NCI-H1092 (cell line): ENCODE data around the gene RNU1-4.
"Not testable (repeated sequence)": the region's sequence is repeated elsewhere in the genome, so short reads cannot be mapped to it uniquely, and the experiment has no call there.

Source experiments
- DNase-seq: peaks from one replicate; lab custom pipeline; 2025; lab: John Stamatoyannopoulos, UW

The RNU1-4 gene

GRCh38 chr1:16708704-16709103 lies 31.6 kb upstream of the RNU1-4 start:
- DNase-seq, result not testable (repeated sequence)

- DNase-seq, result not testable (repeated sequence)
Measured at GRCh38 chr1:16709659-16710087, 30.6 kb upstream of the RNU1-4 start.

- not testable (repeated sequence) for DNase-seq
Measured at GRCh38 chr1:16710618-16711017, 29.7 kb upstream of the RNU1-4 start.

- not testable (repeated sequence) for DNase-seq
Measured at GRCh38 chr1:16712131-16712530, 28.2 kb upstream of the RNU1-4 start.

GRCh38 chr1:16712582-16712981 lies 27.7 kb upstream of the RNU1-4 start:
- DNase-seq, result not testable (repeated sequence)

- not testable (repeated sequence) for DNase-seq
Measured at GRCh38 chr1:16712984-16713383, 27.3 kb upstream of the RNU1-4 start.

GRCh38 chr1:16713480-16713879 lies 26.8 kb upstream of the RNU1-4 start:
- DNase-seq, result not testable (repeated sequence)

- DNase-seq, result no peak
Measured at GRCh38 chr1:16716691-16717335, 23.5 kb upstream of the RNU1-4 start.

- DNase-seq, result no peak
Measured at GRCh38 chr1:16717336-16718098, 22.8 kb upstream of the RNU1-4 start.

- DNase-seq, result not testable (repeated sequence)
Measured at GRCh38 chr1:16718099-16718907, 22.0 kb upstream of the RNU1-4 start.

- no peak for DNase-seq
Measured at GRCh38 chr1:16718908-16719533, 21.3 kb upstream of the RNU1-4 start.

- no peak for DNase-seq
Measured at GRCh38 chr1:16719571-16720350, 20.6 kb upstream of the RNU1-4 start.

GRCh38 chr1:16720351-16721223 lies 19.7 kb upstream of the RNU1-4 start:
- DNase-seq, result no peak

- no peak for DNase-seq
Measured at GRCh38 chr1:16721871-16722641, 18.3 kb upstream of the RNU1-4 start.

- no peak for DNase-seq
Measured at GRCh38 chr1:16724718-16725438, 15.4 kb upstream of the RNU1-4 start.

- not testable (repeated sequence) for DNase-seq
Measured at GRCh38 chr1:16725439-16726245, 14.7 kb upstream of the RNU1-4 start.

- DNase-seq, result no peak
Measured at GRCh38 chr1:16727190-16728111, 12.9 kb upstream of the RNU1-4 start.
